ENCODE results near the gene MEG3. TPM values are rescaled to one million over a fixed set of nuclear protein-coding genes. Genes with fewer than 3 reads are reported as not detected.

Gene MEG3
- total RNA-seq, 1 experiment from 2014 or later = 338 TPM

DNA sequence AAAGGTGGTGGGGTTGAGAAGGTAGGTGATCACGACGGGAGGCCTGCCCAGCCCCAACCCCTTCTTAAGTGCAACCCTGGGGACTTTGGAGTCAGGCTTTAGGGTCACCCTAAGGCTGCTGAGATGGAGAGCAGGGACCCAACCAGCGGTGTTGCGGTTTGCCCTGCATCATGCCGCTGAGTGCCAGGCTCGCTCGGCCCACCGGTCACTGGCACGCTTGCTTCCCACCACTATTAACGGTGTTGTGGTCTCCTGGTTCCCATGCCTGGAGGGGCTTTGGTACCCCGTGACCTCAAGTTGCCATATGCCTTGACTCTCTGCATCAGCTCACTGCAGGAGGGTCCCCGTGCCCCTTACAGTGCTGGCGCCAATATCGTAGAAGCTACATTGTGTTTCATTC is 18.4 kb upstream of the MEG3 start:
- Mint-ChIP-seq H3K36me3 (peaks cover 42% of the 10 kb centered on the region), H3K27me3 (ENCODE audit: low read depth) (peaks cover 10% of the 10 kb centered on the region), H3K27ac (no peak overlapping the region), H3K9me3 (peaks cover 31% of the 10 kb centered on the region), H3K4me3 (no peak overlapping the region), H3K4me1 (peaks cover 54% of the 10 kb centered on the region)
- POLR2A ChIA-PET = interaction anchor here (0.9 kb wide), 1 partner anchor 28 kb away, joined by 4 read pairs; no protein-coding TSS in a partner anchor
- ATAC-seq = no peak
- no peak for DNase-seq (ENCODE audit: low spot score)
- CTCF ChIA-PET = no interaction called here
- TF ChIP-seq ZBTB21 (CRISPR knock-in tag; IDR thresholded peaks at IDR 0.05; ENCODE audit: borderline replicate concordance) = no peak
- no peak for TF ChIP-seq HMGA2 (CRISPR knock-in tag; IDR thresholded peaks at IDR 0.05)
- TF ChIP-seq TEAD1 (CRISPR knock-in tag; IDR thresholded peaks at IDR 0.05) = no peak
- no peak for TF ChIP-seq NFE2L1 (CRISPR knock-in tag; IDR thresholded peaks at IDR 0.05)
- no peak for TF ChIP-seq NR2C2 (CRISPR knock-in tag; IDR thresholded peaks at IDR 0.05)
- TF ChIP-seq, protein P1, sequence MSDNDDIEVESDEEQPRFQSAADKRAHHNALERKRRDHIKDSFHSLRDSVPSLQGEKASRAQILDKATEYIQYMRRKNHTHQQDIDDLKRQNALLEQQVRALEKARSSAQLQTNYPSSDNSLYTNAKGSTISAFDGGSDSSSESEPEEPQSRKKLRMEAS (CRISPR knock-in tag; IDR thresholded peaks at IDR 0.05) = no peak
- TF ChIP-seq TP53 (CRISPR knock-in tag; IDR thresholded peaks at IDR 0.05) = no peak
- TF ChIP-seq NFYB (CRISPR knock-in tag; conservative IDR thresholded peaks at IDR 0.05; ENCODE audit: low read depth) = no peak
- TF ChIP-seq, protein P2, sequence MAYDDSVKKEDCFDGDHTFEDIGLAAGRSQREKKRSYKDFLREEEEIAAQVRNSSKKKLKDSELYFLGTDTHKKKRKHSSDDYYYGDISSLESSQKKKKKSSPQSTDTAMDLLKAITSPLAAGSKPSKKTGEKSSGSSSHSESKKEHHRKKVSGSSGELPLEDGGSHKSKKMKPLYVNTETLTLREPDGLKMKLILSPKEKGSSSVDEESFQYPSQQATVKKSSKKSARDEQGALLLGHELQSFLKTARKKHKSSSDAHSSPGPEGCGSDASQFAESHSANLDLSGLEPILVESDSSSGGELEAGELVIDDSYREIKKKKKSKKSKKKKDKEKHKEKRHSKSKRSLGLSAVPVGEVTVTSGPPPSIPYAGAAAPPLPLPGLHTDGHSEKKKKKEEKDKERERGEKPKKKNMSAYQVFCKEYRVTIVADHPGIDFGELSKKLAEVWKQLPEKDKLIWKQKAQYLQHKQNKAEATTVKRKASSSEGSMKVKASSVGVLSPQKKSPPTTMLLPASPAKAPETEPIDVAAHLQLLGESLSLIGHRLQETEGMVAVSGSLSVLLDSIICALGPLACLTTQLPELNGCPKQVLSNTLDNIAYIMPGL (CRISPR knock-in tag; IDR thresholded peaks at IDR 0.05) = no peak
- no peak for TF ChIP-seq ZNF423 (CRISPR knock-in tag; IDR thresholded peaks at IDR 0.05)
- TF ChIP-seq PRRX2 (CRISPR knock-in tag; IDR thresholded peaks at IDR 0.05) = no peak
- TF ChIP-seq, protein P3, sequence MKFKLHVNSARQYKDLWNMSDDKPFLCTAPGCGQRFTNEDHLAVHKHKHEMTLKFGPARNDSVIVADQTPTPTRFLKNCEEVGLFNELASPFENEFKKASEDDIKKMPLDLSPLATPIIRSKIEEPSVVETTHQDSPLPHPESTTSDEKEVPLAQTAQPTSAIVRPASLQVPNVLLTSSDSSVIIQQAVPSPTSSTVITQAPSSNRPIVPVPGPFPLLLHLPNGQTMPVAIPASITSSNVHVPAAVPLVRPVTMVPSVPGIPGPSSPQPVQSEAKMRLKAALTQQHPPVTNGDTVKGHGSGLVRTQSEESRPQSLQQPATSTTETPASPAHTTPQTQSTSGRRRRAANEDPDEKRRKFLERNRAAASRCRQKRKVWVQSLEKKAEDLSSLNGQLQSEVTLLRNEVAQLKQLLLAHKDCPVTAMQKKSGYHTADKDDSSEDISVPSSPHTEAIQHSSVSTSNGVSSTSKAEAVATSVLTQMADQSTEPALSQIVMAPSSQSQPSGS (CRISPR knock-in tag; IDR thresholded peaks at IDR 0.05; ENCODE audit: borderline replicate concordance, low read depth) = no peak
- no peak for TF ChIP-seq ELF4 (CRISPR knock-in tag; IDR thresholded peaks at IDR 0.05; ENCODE audit: low read depth)
- no peak for TF ChIP-seq ZNF263 (CRISPR knock-in tag; IDR thresholded peaks at IDR 0.05; ENCODE audit: low read depth)
- TF ChIP-seq SOX15 (CRISPR knock-in tag; IDR thresholded peaks at IDR 0.05) = no peak
- TF ChIP-seq TEAD4 (CRISPR knock-in tag; IDR thresholded peaks at IDR 0.05) = no peak
- no peak for TF ChIP-seq JUN (CRISPR knock-in tag; IDR thresholded peaks at IDR 0.05)
- no peak for TF ChIP-seq ZNF416 (CRISPR knock-in tag; IDR thresholded peaks at IDR 0.05)
- TF ChIP-seq CREB1 (CRISPR knock-in tag; IDR thresholded peaks at IDR 0.05) = no peak
- TF ChIP-seq NR3C1 (CRISPR knock-in tag; conservative IDR thresholded peaks at IDR 0.05; ENCODE audit: low read depth) = no peak

DNA sequence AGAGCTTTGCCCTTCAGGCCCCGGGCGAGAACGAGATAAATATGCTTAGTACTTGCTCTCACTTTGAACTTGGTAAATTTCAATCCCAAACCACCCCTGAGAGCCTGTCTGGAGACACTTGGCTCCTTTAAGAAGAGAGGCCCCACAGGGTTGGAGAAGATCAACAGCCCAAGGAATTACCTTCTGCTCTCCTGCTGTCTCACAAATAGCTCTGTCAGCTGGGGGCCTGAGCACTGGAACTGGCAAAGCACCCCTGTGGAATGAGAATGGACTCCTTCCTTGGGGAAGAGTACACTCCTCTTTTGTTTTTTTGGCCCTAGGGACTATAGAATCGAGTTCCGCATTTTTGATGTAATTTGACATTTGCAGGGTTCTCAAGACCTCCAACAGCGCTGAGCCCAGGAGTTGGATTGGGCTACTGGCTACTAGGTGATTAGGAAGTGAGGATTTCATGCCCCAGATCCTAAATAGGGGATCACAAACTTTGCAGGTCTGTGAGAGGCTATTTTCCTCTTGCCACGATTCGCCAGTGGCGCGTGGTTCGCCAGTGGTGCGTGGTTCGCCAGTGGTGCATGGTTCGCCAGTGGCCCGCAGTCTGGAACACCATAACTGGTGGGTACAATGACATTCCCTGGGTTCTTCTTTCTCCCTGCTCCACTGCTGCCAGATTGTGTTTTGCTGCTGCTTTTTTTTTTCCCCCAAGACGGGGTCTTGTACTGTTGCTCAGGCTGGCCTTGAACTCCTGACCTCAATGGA is 17.8 kb upstream of the MEG3 start:
- TF ChIP-seq ZNF423 (CRISPR knock-in tag; IDR thresholded peaks at IDR 0.05) = peak; percentile 82
- TF ChIP-seq, protein P4, sequence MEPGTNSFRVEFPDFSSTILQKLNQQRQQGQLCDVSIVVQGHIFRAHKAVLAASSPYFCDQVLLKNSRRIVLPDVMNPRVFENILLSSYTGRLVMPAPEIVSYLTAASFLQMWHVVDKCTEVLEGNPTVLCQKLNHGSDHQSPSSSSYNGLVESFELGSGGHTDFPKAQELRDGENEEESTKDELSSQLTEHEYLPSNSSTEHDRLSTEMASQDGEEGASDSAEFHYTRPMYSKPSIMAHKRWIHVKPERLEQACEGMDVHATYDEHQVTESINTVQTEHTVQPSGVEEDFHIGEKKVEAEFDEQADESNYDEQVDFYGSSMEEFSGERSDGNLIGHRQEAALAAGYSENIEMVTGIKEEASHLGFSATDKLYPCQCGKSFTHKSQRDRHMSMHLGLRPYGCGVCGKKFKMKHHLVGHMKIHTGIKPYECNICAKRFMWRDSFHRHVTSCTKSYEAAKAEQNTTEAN (CRISPR knock-in tag; IDR thresholded peaks at IDR 0.05) = no peak
- Mint-ChIP-seq H3K4me1 (peaks cover 54% of the 10 kb centered on the region), H3K4me3 (peak overlapping the region; percentile 24), H3K36me3 (peaks cover 42% of the 10 kb centered on the region), H3K27ac (peak overlapping the region; percentile 95), H3K27me3 (ENCODE audit: low read depth) (peaks cover 10% of the 10 kb centered on the region), H3K9me3 (peaks cover 31% of the 10 kb centered on the region)
- CTCF ChIA-PET = interaction anchor here (1.3 to 1.9 kb wide), 2 partner anchors 19 to 20 kb away, joined by 3 to 4 read pairs; no protein-coding TSS in a partner anchor
- ATAC-seq (no peak), DNase-seq (ENCODE audit: low spot score) (no peak)
- POLR2A ChIA-PET = interaction anchor here (0.9 kb wide), 1 partner anchor 27 kb away, joined by 4 read pairs; no protein-coding TSS in a partner anchor
